Measurements from ENCODE around the gene TSEN15.

The TSEN15 gene

GRCh38 chr1:184085667-184086066 is 34.1 kb downstream of the TSEN15 start:
- POLR2A ChIA-PET, result no interaction called here
- no peak for TF ChIP-seq SETDB1 (IDR thresholded peaks at IDR 0.05; ENCODE audit: insufficient read length, low read length)
- no peak for TF ChIP-seq TRIM28 (IDR thresholded peaks at IDR 0.05; ENCODE audit: borderline replicate concordance, low read length)
- TF ChIP-seq ZNF658 (tag by site-specific recombination; IDR thresholded peaks at IDR 0.05), result no peak
- TF ChIP-seq ZNF341 (tag by site-specific recombination; IDR thresholded peaks at IDR 0.05; ENCODE audit: low read depth), result no peak
- TF ChIP-seq ZNF529 (tag by site-specific recombination; IDR thresholded peaks at IDR 0.05; ENCODE audit: insufficient replicate concordance), result no peak
- no peak for TF ChIP-seq CTCF (tag by site-specific recombination; IDR thresholded peaks at IDR 0.05)
- TF ChIP-seq SP3 (tag by site-specific recombination; IDR thresholded peaks at IDR 0.05), result no peak
- TF ChIP-seq ZNF311 (tag by site-specific recombination; IDR thresholded peaks at IDR 0.05; ENCODE audit: borderline replicate concordance), result no peak
- H3K9me3 ChIP-seq (ENCODE audit: control insufficient read depth, insufficient read depth, low read depth, low read length), result no peaks in the 10 kb centered on the region
- H3K36me3 ChIP-seq (ENCODE audit: control insufficient read depth in 2 of 2, insufficient read depth in 1 of 2, low read length in 2 of 2), result no peaks in the 10 kb centered on the region
- H3K27ac ChIP-seq (ENCODE audit: extremely low read depth, low read depth, low read length), result no peak overlapping the region
- CTCF ChIA-PET, result interaction anchor here (1.2 kb wide), 1 partner anchor 137 kb away, joined by 3 read pairs; no protein-coding TSS in a partner anchor
- H3K4me3 ChIP-seq (ENCODE audit: low read depth, low read length), result no peak overlapping the region
- no peaks in the 10 kb centered on the region for H3K4me1 ChIP-seq (ENCODE audit: control insufficient read depth, insufficient read depth, low read length)

DNA sequence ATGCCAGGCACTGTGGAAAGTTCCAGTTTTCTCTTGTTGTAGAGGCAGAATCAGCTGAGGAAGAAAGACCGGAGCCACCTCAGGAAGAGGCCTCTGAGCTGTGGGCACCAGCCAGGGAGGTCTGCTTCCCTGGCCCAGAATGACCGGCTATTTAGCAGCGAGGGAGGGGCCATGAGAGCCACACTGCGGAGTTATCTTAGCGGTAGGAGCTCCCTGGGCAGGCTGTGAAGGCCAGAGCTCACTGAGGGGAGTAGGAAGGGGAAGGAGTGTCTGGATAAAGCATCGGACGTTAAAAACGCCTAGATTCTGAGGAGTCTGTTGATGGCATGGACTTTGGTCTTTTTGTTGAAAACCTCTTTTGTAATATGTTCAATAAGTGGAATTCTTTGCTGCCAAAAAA is 36.5 kb downstream of the TSEN15 start:
- Histone ChIP-seq H3K27ac (ENCODE audit: extremely low read depth, low read depth, low read length) (no peak overlapping the region), H3K36me3 (ENCODE audit: control insufficient read depth in 2 of 2, insufficient read depth in 1 of 2, low read length in 2 of 2) (no peaks in the 10 kb centered on the region), H3K4me3 (ENCODE audit: low read depth, low read length) (no peak overlapping the region), H3K9me3 (ENCODE audit: control insufficient read depth, insufficient read depth, low read depth, low read length) (no peaks in the 10 kb centered on the region), H3K4me1 (ENCODE audit: control insufficient read depth, insufficient read depth, low read length) (no peaks in the 10 kb centered on the region)
- CTCF ChIA-PET, result interaction anchor here (0.6 to 1.1 kb wide), 2 partner anchors 9 to 576 kb away, joined by 4 to 6 read pairs; no protein-coding TSS in a partner anchor
- POLR2A ChIA-PET, result no interaction called here
- TF ChIP-seq GFI1B (tag by site-specific recombination; IDR thresholded peaks at IDR 0.05) (no peak), YY1 (tag by site-specific recombination; IDR thresholded peaks at IDR 0.05) (no peak), ZBTB1 (tag by site-specific recombination; IDR thresholded peaks at IDR 0.05) (no peak), FEZF1 (tag by site-specific recombination; IDR thresholded peaks at IDR 0.05) (no peak), ZNF23 (tag by site-specific recombination; IDR thresholded peaks at IDR 0.05; ENCODE audit: borderline replicate concordance) (no peak), ZNF18 (tag by site-specific recombination; IDR thresholded peaks at IDR 0.05) (no peak), BCL6B (tag by site-specific recombination; IDR thresholded peaks at IDR 0.05) (no peak), ZNF138 (tag by site-specific recombination; IDR thresholded peaks at IDR 0.05; ENCODE audit: borderline replicate concordance) (no peak), PRDM10 (tag by site-specific recombination; IDR thresholded peaks at IDR 0.05) (no peak), ZNF211 (tag by site-specific recombination; IDR thresholded peaks at IDR 0.05; ENCODE audit: low read depth) (no peak), EGR2 (tag by site-specific recombination; IDR thresholded peaks at IDR 0.05; ENCODE audit: low read depth) (no peak), ZNF510 (tag by site-specific recombination; IDR thresholded peaks at IDR 0.05; ENCODE audit: insufficient replicate concordance) (no peak)
- TF ChIP-seq, protein P1, sequence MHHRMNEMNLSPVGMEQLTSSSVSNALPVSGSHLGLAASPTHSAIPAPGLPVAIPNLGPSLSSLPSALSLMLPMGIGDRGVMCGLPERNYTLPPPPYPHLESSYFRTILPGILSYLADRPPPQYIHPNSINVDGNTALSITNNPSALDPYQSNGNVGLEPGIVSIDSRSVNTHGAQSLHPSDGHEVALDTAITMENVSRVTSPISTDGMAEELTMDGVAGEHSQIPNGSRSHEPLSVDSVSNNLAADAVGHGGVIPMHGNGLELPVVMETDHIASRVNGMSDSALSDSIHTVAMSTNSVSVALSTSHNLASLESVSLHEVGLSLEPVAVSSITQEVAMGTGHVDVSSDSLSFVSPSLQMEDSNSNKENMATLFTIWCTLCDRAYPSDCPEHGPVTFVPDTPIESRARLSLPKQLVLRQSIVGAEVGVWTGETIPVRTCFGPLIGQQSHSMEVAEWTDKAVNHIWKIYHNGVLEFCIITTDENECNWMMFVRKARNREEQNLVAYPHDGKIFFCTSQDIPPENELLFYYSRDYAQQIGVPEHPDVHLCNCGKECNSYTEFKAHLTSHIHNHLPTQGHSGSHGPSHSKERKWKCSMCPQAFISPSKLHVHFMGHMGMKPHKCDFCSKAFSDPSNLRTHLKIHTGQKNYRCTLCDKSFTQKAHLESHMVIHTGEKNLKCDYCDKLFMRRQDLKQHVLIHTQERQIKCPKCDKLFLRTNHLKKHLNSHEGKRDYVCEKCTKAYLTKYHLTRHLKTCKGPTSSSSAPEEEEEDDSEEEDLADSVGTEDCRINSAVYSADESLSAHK (tag by site-specific recombination; IDR thresholded peaks at IDR 0.05), result no peak
- TF ChIP-seq, protein P2, sequence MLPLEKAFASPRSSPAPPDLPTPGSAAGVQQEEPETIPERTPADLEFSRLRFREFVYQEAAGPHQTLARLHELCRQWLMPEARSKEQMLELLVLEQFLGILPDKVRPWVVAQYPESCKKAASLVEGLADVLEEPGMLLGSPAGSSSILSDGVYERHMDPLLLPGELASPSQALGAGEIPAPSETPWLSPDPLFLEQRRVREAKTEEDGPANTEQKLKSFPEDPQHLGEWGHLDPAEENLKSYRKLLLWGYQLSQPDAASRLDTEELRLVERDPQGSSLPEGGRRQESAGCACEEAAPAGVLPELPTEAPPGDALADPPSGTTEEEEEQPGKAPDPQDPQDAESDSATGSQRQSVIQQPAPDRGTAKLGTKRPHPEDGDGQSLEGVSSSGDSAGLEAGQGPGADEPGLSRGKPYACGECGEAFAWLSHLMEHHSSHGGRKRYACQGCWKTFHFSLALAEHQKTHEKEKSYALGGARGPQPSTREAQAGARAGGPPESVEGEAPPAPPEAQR (tag by site-specific recombination; IDR thresholded peaks at IDR 0.05), result no peak

All from HEK293 (cell line).